ENCODE measurements around the gene MTA1. TPM values are rescaled to one million over a fixed set of nuclear protein-coding genes. Genes with fewer than 3 reads are reported as not detected.
A peak's percentile ranks its signal among the peaks of the same experiment; 100 is the strongest.

The MTA1 gene
- polyA plus RNA-seq, 2 of the 4 experiments (the other 2 are of a cell fraction), result 46.8 to 86.7 TPM

DNA sequence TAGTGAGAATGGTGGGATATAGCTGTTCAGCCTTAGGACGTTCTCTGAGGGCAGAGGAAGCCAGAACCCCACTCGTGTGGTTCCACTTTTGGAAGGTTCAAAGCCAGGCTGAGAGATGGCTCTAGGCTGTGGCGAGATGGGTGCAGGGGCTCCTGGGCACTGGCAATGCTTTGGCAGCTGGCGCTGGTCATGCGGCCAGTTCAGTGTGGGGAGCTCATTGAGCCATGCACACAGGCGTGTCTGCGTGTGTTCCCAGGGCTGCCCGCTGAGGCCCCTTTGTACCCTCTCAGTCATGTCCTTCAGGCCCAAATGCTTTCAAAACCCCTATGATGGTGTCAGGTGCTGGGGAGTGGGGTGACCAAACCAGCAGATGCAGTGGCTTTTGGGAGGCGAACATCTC lies 19.6 kb upstream of the MTA1 start:
- peaks cover 60% of the 10 kb centered on the region for H3K9me3 ChIP-seq
- ChIA-PET CTCF (interaction anchor here (0.9 to 1.2 kb wide), 4 partner anchors 21 to 128 kb away, joined by 3 to 5 read pairs (median 3); no protein-coding TSS in a partner anchor), POLR2A (interaction anchor here (1.5 kb wide), 1 partner anchor 12 kb away, joined by 4 read pairs; no protein-coding TSS in a partner anchor)
- H3K4me3 ChIP-seq, result no peak overlapping the region
- WGBS (ENCODE audit: missing lambda C conversion rate), result 98% methylated on average over 9 of the region's 9 CpGs
- no peak overlapping the region for H3K4me2 ChIP-seq
- TF ChIP-seq POLR2AphosphoS2 (conservative IDR thresholded peaks at IDR 0.05; ENCODE audit: low read length) (no peak), JUN (IDR thresholded peaks at IDR 0.05) (no peak), ESRRA (IDR thresholded peaks at IDR 0.05; ENCODE audit: borderline replicate concordance, low read length) (no peak), RARB (CRISPR knock-in tag; IDR thresholded peaks at IDR 0.05) (no peak), CHD2 (IDR thresholded peaks at IDR 0.05; ENCODE audit: low read length, partially characterized antibody) (no peak), RCOR1 (IDR thresholded peaks at IDR 0.05; ENCODE audit: low read depth, low read length) (no peak), CBX2 (IDR thresholded peaks at IDR 0.05; ENCODE audit: borderline replicate concordance, low read depth) (no peak), CEBPB (IDR thresholded peaks at IDR 0.05) (no peak), CBX8 (IDR thresholded peaks at IDR 0.05) (no peak), SMC3 (IDR thresholded peaks at IDR 0.05) (no peak), GATA3 (IDR thresholded peaks at IDR 0.05; ENCODE audit: borderline replicate concordance) (no peak), EHMT2 (IDR thresholded peaks at IDR 0.05; ENCODE audit: low read depth) (no peak), RNF2 (IDR thresholded peaks at IDR 0.05; ENCODE audit: borderline replicate concordance, low read depth) (no peak), ZC3H11A (IDR thresholded peaks at IDR 0.05) (no peak), HEYL (CRISPR knock-in tag; IDR thresholded peaks at IDR 0.05) (no peak), FOXS1 (CRISPR knock-in tag; IDR thresholded peaks at IDR 0.05) (no peak)
- TF ChIP-seq, protein P1, sequence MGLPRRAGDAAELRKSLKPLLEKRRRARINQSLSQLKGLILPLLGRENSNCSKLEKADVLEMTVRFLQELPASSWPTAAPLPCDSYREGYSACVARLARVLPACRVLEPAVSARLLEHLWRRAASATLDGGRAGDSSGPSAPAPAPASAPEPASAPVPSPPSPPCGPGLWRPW (IDR thresholded peaks at IDR 0.05), result no peak
- TF ChIP-seq, protein P2, sequence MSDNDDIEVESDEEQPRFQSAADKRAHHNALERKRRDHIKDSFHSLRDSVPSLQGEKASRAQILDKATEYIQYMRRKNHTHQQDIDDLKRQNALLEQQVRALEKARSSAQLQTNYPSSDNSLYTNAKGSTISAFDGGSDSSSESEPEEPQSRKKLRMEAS (IDR thresholded peaks at IDR 0.05), result no peak
- TF ChIP-seq, protein P3, sequence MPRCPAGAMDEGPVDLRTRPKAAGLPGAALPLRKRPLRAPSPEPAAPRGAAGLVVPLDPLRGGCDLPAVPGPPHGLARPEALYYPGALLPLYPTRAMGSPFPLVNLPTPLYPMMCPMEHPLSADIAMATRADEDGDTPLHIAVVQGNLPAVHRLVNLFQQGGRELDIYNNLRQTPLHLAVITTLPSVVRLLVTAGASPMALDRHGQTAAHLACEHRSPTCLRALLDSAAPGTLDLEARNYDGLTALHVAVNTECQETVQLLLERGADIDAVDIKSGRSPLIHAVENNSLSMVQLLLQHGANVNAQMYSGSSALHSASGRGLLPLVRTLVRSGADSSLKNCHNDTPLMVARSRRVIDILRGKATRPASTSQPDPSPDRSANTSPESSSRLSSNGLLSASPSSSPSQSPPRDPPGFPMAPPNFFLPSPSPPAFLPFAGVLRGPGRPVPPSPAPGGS (IDR thresholded peaks at IDR 0.05), result no peak
- ATAC-seq (no peak), FAIRE-seq (no peak), DNase-seq (ENCODE audit: low read depth in 1 of 2, low spot score in 1 of 2) (no peak)
- no peak overlapping the region for H3K27ac ChIP-seq
- peaks cover 14% of the 10 kb centered on the region for H3K4me1 ChIP-seq

DNA sequence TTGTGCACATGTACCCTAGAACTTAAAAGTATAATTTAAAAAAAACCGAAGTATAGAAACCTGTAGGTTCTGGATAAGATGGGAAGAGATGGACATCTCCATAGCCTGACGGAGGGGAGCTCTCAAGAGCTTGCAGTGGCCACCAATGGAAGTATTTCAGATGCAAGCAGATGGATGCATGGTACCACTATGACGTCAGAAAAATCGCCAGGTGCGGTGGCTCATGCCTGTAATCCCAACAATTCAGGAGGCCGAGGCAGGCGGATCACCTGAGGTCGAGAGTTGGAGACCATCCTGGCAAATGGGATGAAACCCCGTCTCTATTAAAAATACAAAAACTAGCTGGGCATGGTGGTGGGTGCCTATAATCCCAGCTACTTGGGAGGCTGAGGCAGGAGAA lies 17.9 kb upstream of the MTA1 start:
- TF ChIP-seq, protein P4, sequence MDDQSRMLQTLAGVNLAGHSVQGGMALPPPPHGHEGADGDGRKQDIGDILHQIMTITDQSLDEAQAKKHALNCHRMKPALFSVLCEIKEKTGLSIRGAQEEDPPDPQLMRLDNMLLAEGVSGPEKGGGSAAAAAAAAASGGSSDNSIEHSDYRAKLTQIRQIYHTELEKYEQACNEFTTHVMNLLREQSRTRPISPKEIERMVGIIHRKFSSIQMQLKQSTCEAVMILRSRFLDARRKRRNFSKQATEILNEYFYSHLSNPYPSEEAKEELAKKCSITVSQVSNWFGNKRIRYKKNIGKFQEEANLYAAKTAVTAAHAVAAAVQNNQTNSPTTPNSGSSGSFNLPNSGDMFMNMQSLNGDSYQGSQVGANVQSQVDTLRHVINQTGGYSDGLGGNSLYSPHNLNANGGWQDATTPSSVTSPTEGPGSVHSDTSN (IDR thresholded peaks at IDR 0.05), result no peak
- no peak for TF ChIP-seq GATA3 (IDR thresholded peaks at IDR 0.05; ENCODE audit: borderline replicate concordance)
- no peak for FAIRE-seq
- POLR2A ChIA-PET, result no interaction called here

DNA sequence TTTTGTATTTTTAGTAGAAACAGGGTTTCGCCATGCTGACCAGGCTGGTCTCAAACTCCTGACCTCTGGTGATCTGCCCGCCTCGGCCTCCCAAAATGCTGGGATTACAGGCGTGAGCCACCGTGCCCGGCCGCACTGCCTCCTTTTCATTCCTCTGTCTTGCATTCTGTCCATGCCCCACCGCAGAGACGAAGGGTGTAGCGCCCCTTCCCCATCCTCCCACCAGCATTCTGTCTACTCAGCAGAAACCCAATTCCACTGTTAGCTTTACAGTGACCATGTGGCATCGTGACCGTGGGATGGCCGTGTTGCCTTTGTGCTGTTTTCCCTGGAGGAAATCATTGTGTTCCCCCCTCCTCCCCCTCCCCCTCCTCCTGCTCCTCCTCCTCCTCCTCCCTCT lies 11.0 kb upstream of the MTA1 start:
- H3K4me1 ChIP-seq, result peaks cover 7% of the 10 kb centered on the region; the same call in 2 of the 3 replicates
- peaks cover 15% of the 10 kb centered on the region for H3K9me3 ChIP-seq
- POLR2A ChIA-PET, result no interaction called here
- ATAC-seq (no peak), FAIRE-seq (no peak), DNase-seq (ENCODE audit: low read depth in 1 of 2, low spot score in 1 of 2) (no peak)
- H3K4me3 ChIP-seq, result no peak overlapping the region
- TF ChIP-seq KDM5A (IDR thresholded peaks at IDR 0.05), result no peak
- no peak for TF ChIP-seq CBX8 (IDR thresholded peaks at IDR 0.05)
- TF ChIP-seq MAFK (IDR thresholded peaks at IDR 0.05; ENCODE audit: partially characterized antibody), result peak; percentile 90
- TF ChIP-seq, protein P4 (IDR thresholded peaks at IDR 0.05), result no peak
- no peak for TF ChIP-seq EHMT2 (IDR thresholded peaks at IDR 0.05; ENCODE audit: low read depth)
- CTCF ChIA-PET, result interaction anchor here (0.5 to 1.2 kb wide), 2 partner anchors 40 to 88 kb away, joined by 3 read pairs; no protein-coding TSS in a partner anchor
- no peak overlapping the region for H3K4me2 ChIP-seq
- WGBS (ENCODE audit: missing lambda C conversion rate), result 94% methylated on average over 13 of the region's 13 CpGs
- H3K27ac ChIP-seq, result no peak overlapping the region

More for the DNA sequence above, 17.9 kb upstream of the MTA1 start:
- no peak for DNase-seq (ENCODE audit: low read depth in 1 of 2, low spot score in 1 of 2)
- CTCF ChIA-PET, result interaction anchor here (1.1 to 1.4 kb wide), 3 partner anchors 14 to 46 kb away, joined by 3 read pairs; no protein-coding TSS in a partner anchor
- ATAC-seq, result no peak
- H3K4me1 ChIP-seq, result peaks cover 14% of the 10 kb centered on the region
- H3K27ac ChIP-seq, result no peak overlapping the region
- WGBS (ENCODE audit: missing lambda C conversion rate), result 95% methylated on average over 9 of the region's 9 CpGs
- H3K4me2 ChIP-seq, result no peak overlapping the region
- no peak overlapping the region for H3K4me3 ChIP-seq
- H3K9me3 ChIP-seq, result peaks cover 62% of the 10 kb centered on the region
